Adrenal gland (tissue), 5 donors: ENCODE data around the gene CMTM4.
"Not testable (repeated sequence)": the region's sequence is repeated elsewhere in the genome, so short reads cannot be mapped to it uniquely, and the experiment has no call there.

Experiments
- CTCF ChIP-seq, 6 experiments: fragments of 450-650 bp in 4 of 6; fragments of 200-600 bp in 2 of 6; sonication (generic) in 1 of 6; IDR thresholded peaks; 1 replicate in 5 of 6; 2 replicates in 1 of 6; pipeline versions ENCODE4 v1.5.1 to v1.8.0; 2016 to 2021; ENCODE audit warnings: antibody characterized with exemption in 6 of 6, mild to moderate bottlenecking in 2 of 6, moderate library complexity in 1 of 6
- POLR2A ChIP-seq, 2 donors: fragments of 450-650 bp; IDR thresholded peaks; one replicate each; pipeline ENCODE4 v1.6.1; 2017; ENCODE audit warnings: antibody characterized with exemption in 2 of 2, mild to moderate bottlenecking in 2 of 2, moderate library complexity in 1 of 2
- donor health status: DM: no; HTN: no; CAD: no.

- TF ChIP-seq CTCF, POLR2A (IDR thresholded peaks at IDR 0.05): not testable (repeated sequence)
These were observed 100.0 kb downstream of the CMTM4 start for GRCh38 chr16:66596559-66596958.
